Transverse colon (tissue), 4 donors: ENCODE data around the gene AGPAT4. TPM values are rescaled to one million over a fixed set of nuclear protein-coding genes. Genes with fewer than 3 reads are reported as not detected.
"Not testable (repeated sequence)": the region's sequence is repeated elsewhere in the genome, so short reads cannot be mapped to it uniquely, and the experiment has no call there.

ENCODE experiments used
- DNase-seq: peaks from one replicate; pipeline ENCODE4 v3.0.0-alpha.2; 2019
- H3K27ac ChIP-seq, 4 donors: fragments of 200-600 bp; sonication (generic); 2 replicates each; pipeline ENCODE4 v1.5.1; 2016 to 2018; ENCODE audit warnings: inconsistent platforms in 4 of 4
- H3K27me3 ChIP-seq: fragments of 200-600 bp; sonication (generic); 2 replicates; pipeline ENCODE4 v1.5.1; 2017; ENCODE audit warnings: inconsistent platforms
- H3K36me3 ChIP-seq, 4 donors: fragments of 200-600 bp; sonication (generic); 2 replicates each; pipeline ENCODE4 v1.5.1; 2017 to 2019; ENCODE audit warnings: inconsistent platforms in 4 of 4
- H3K4me1 ChIP-seq, 4 donors: fragments of 200-600 bp; sonication (generic); 2 replicates each; pipeline ENCODE4 v1.5.1; 2017 to 2020; ENCODE audit warnings: inconsistent platforms in 4 of 4
- H3K4me3 ChIP-seq, 4 donors: fragments of 200-600 bp; sonication (generic); 1 replicate in 1 of 4; 2 replicates in 3 of 4; pipeline versions ENCODE4 v1.5.1 to v1.6.1; 2017 to 2019; ENCODE audit warnings: inconsistent platforms in 4 of 4
- H3K9me3 ChIP-seq, 2 donors: fragments of 200-600 bp; sonication (generic); 2 replicates each; pipeline ENCODE4 v1.5.1; 2017 to 2019; ENCODE audit warnings: inconsistent platforms in 2 of 2
- CTCF ChIP-seq, 5 experiments: fragments of 200-600 bp in 3 of 5; fragments of 450-650 bp in 2 of 5; sonication (generic) in 3 of 5; IDR thresholded peaks; 1 replicate in 2 of 5; 2 replicates in 3 of 5; pipeline ENCODE4 v1.5.1; 2016 to 2017; ENCODE audit warnings: antibody characterized with exemption in 5 of 5, inconsistent platforms in 3 of 5, mild to moderate bottlenecking in 2 of 5, moderate library complexity in 1 of 5
- EP300 ChIP-seq: sonication (generic); formaldehyde crosslinking; IDR thresholded peaks from one replicate; pipeline ENCODE4 v1.6.1; 2017; ENCODE audit warnings: antibody characterized with exemption, low read depth
- POLR2A ChIP-seq: fragments of 450-650 bp; IDR thresholded peaks from one replicate; pipeline ENCODE4 v1.6.1; 2016; ENCODE audit warnings: antibody characterized with exemption, mild to moderate bottlenecking, moderate library complexity
- POLR2AphosphoS5 ChIP-seq, 3 donors: sonication (generic); formaldehyde crosslinking; IDR thresholded peaks; one replicate each; pipeline ENCODE4 v1.6.1; 2016; ENCODE audit warnings: antibody characterized with exemption in 3 of 3
- WGBS, 2 donors: methylation state at CpG; one replicate each; pipeline ENCODE4 v1.1.5; 2018; ENCODE audit warnings: low coverage in 1 of 2; 5-methylcytosine and 5-hydroxymethylcytosine counted together
- in situ Hi-C, 4 donors: fragments of 200-750 bp; cut with MboI; loops; one replicate each; pipeline versions ENCODE4 v1.15.0 to v1.15.1; 2017; ENCODE audit warnings: low sequenced_read_pairs in 3 of 4, low pct_ligation_motif_present in 1 of 4, low pct_unique_long_range_greater_than_20kb in 1 of 4
- intact Hi-C: fragments of 100-400 bp; cut with DNase I; formaldehyde crosslinking; loops from one replicate; pipeline ENCODE4 v1.15.1; 2023; ENCODE audit warnings: low total_unique reads
- total RNA-seq, 4 donors: library from RNA; depleted of rRNA; stranded (reverse); fragments of >200 nt; gene quantifications; one replicate each; pipeline ENCODE4 v1.1.0, GENCODE V29; 2016

Gene AGPAT4
- total RNA-seq, 4 donors from 2014 or later: 2.2 to 6.4 (median 4.4) TPM

- H3K36me3 ChIP-seq, H3K27ac ChIP-seq, H3K4me3 ChIP-seq, DNase-seq, H3K27me3 ChIP-seq, intact Hi-C loops, H3K4me1 ChIP-seq, H3K9me3 ChIP-seq: not testable (repeated sequence)
- 0% methylated on average over 1 of the region's 1 CpG for WGBS, 2 donors
- in situ Hi-C loops: loop anchor here in 1 of 4 donors (25.0 kb wide), 1 partner anchor 190 kb away; no protein-coding TSS in a partner anchor
Observed at GRCh38 chr6:161172769-161173168, 101.1 kb downstream of the AGPAT4 start.

- H3K27ac ChIP-seq: no peak overlapping the region
- DNase-seq: no peak
- TF ChIP-seq CTCF (IDR thresholded peaks at IDR 0.05) (no peak), POLR2AphosphoS5 (IDR thresholded peaks at IDR 0.05) (no peak), POLR2A (no peak), EP300 (no peak)
- in situ Hi-C loops: loop anchor here in 1 of 4 donors (25.0 kb wide), 1 partner anchor 191 kb away; no protein-coding TSS in a partner anchor
- no peaks in the 10 kb centered on the region for H3K27me3 ChIP-seq
- H3K4me3 ChIP-seq: no peak overlapping the region
- intact Hi-C loops: no loop called here
- no peaks in the 10 kb centered on the region for H3K4me1 ChIP-seq
- no peaks in the 10 kb centered on the region for H3K9me3 ChIP-seq
- H3K36me3 ChIP-seq: no peaks in the 10 kb centered on the region
- WGBS, 2 donors: 83 to 94% methylated on average over 1 to 2 of the region's 2 CpGs
Observed at GRCh38 chr6:161171207-161171606, 102.7 kb downstream of the AGPAT4 start.

- Histone ChIP-seq H3K36me3 (no peaks in the 10 kb centered on the region), H3K27me3 (no peaks in the 10 kb centered on the region), H3K4me1 (no peaks in the 10 kb centered on the region), H3K4me3 (no peak overlapping the region), H3K9me3 (no peaks in the 10 kb centered on the region), H3K27ac (no peak overlapping the region)
- intact Hi-C loops (loop anchor here (10.0 kb wide), 1 partner anchor 115 kb away; no protein-coding TSS in a partner anchor), in situ Hi-C loops (loop anchor here in 1 of 4 donors (25.0 kb wide), 1 partner anchor 193 kb away; no protein-coding TSS in a partner anchor)
- no peak for DNase-seq
- 71 to 76% methylated on average over 3 to 4 of the region's 4 CpGs for WGBS, 2 donors
- no peak for TF ChIP-seq EP300
- TF ChIP-seq CTCF (IDR thresholded peaks at IDR 0.05): no peak
- no peak for TF ChIP-seq POLR2AphosphoS5 (IDR thresholded peaks at IDR 0.05)
- no peak for TF ChIP-seq POLR2A
Observed at GRCh38 chr6:161169696-161170095, 104.2 kb downstream of the AGPAT4 start.

GRCh38 chr6:161169035-161169434 lies 104.8 kb downstream of the AGPAT4 start:
- no peaks in the 10 kb centered on the region for H3K27me3 ChIP-seq
- DNase-seq: no peak
- no peak overlapping the region for H3K4me3 ChIP-seq
- intact Hi-C loops: loop anchor here (10.0 kb wide), 1 partner anchor 116 kb away; no protein-coding TSS in a partner anchor
- TF ChIP-seq CTCF (IDR thresholded peaks at IDR 0.05) (no peak), EP300 (no peak), POLR2AphosphoS5 (IDR thresholded peaks at IDR 0.05) (no peak), POLR2A (no peak)
- H3K27ac ChIP-seq: no peak overlapping the region
- in situ Hi-C loops: loop anchor here in 1 of 4 donors (25.0 kb wide), 1 partner anchor 193 kb away; no protein-coding TSS in a partner anchor
- H3K4me1 ChIP-seq: no peaks in the 10 kb centered on the region
- H3K9me3 ChIP-seq: no peaks in the 10 kb centered on the region
- no peaks in the 10 kb centered on the region for H3K36me3 ChIP-seq
- 92% methylated on average over 2 of the region's 2 CpGs for WGBS, 2 donors
